ENCODE results near the gene DHRSX. TPM values are rescaled to one million over a fixed set of nuclear protein-coding genes. Genes with fewer than 3 reads are reported as not detected.
"Not testable (repeated sequence)": the region's sequence is repeated elsewhere in the genome, so short reads cannot be mapped to it uniquely, and the experiment has no call there.

Gene DHRSX
- total RNA-seq, 1 donor from 2014 or later, result 29.9 TPM

DNA sequence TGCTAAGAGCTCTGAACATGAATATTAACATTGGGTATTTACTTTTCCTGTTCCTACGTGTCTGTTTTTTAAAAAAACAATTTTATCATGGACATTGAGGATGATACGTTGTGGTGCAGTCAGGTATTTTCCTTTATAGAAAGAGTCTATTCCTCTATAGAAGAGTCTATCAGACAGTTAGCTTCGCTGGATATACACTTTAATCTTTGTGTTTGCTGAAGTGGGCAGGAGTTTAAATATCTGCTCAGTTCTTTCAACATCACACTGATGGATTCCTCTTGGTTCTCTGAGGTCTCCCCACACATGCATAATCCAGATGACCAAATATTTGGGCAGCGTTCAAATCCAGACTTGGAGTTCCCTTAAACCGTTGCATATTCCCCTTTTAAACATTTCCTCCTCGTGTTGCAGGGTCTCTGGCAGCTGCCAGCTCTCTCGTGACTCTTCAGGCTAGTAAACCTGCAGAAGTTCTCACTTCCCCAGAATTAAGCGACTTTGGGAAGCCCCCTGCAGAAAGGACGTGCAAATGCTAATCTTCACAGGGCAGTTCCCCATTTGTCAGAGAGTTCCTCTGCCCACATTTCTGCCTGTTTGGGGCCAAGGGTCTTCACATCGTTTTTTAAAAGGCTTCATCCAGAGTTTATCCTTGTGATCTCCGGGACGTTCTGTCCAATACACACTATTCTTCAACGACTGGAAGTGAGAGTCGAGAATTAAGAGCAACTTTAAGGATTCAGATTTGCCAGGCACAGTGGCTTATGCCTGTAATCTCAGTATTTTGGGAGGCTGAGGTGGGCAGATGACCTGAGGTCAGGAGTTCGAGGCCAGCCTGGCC lies 20.5 kb upstream of the DHRSX start:
- ATAC-seq (ENCODE audit: poor library complexity) (peak; percentile 73), DNase-seq (no peak)
- intact Hi-C loops (cut with DNase I), result no loop called here

DNA sequence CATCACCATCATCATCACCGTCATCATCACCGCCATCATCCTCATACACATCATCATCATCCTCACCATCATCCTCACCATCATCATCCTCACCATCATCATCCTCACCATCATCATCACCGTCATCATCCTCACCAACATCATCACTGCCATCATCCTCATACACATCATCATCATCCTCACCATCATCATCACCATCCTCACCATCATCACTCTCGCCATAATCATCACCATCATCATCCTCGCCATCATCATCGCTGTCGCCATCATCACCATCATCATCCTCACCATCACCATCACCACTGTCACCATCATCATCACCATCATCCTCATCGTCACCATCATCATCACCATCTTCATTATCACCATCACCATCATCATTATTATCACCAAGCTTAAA lies 19.8 kb upstream of the DHRSX start:
- DNase-seq (no peak), ATAC-seq (ENCODE audit: poor library complexity) (no peak)
- intact Hi-C loops (cut with DNase I), result no loop called here

DNA sequence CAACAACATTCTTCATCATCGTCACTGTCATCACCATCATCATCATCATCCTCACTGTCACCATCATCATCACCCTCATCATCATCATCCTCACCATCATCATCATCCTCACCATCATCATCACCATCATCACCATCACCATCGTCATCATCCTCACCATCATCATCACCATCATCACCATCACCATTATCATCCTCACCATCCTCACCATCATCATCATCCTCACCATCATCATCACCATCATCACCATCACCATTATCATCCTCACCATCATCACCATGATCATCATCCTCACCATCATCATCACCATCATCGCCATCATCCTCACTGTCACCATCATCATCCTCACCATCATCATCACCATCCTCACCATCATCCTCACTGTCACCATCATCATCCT lies 18.9 kb upstream of the DHRSX start:
- DNase-seq; ATAC-seq (ENCODE audit: poor library complexity); intact Hi-C loops (cut with DNase I): not testable (repeated sequence)

DNA sequence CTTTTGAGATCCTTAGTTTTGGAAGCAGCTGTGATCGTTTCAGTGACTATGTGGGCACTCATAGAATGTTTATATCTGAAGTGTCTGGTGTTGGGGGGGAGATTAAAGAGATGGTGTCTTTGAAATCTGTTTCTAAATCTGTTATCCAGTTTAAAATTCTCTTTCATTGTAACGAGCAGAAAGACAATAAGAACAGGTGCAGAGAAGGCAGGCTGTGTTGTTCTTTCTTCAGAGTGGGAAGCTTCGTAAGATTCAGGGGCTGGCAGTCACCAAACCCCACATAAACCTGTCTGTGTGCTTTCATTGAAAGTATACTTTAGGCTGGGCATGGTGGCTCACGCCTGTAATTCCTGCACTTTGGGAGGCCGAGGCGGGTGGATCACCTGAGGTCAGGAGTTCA lies 16.3 kb upstream of the DHRSX start:
- ATAC-seq (ENCODE audit: poor library complexity) (no peak), DNase-seq (no peak)
- intact Hi-C loops (cut with DNase I), result no loop called here

DNA sequence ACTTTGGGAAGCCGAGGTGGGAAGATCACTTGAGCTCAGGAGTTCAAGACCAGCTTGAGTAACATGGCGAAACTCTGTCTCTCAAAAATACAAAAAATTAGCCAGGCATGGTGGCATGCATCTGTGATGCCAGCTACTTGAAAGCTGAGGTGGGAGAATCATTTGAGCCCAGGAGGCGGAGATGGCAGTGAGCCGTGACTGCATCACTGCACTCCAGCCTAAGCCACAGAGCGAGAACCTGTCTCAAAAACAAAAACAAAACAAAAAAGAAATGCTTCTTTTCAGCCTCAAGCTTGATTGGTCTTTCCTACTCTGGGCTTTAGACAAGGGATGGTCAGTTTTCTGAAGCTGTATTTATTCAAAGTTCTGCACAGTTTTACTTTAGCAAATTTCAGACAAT lies 15.8 kb upstream of the DHRSX start:
- ATAC-seq (ENCODE audit: poor library complexity) (no peak), DNase-seq (no peak)
- intact Hi-C loops (cut with DNase I), result no loop called here

DNA sequence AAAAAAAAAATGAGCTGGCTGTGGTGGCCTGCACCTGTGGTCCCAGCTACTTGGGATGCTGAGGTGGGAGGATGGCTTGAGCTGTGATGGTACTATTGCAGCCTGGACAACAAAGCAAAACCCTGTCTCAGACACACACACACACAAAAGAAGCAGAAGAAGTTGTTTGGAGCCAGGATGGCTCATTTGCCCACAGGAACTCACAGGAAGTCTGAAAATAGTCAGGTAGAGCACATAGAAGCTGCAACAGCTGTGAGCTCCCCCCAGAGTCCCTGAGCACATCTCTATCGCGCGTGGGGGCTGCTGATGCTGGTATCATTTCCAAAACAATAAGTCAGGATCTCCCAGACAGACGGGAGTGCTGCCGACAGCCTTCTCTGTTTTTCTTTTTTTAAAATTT lies 13.4 kb upstream of the DHRSX start:
- no peak for DNase-seq
- no peak for ATAC-seq (ENCODE audit: poor library complexity)
- intact Hi-C loops (cut with DNase I), result no loop called here

DNA sequence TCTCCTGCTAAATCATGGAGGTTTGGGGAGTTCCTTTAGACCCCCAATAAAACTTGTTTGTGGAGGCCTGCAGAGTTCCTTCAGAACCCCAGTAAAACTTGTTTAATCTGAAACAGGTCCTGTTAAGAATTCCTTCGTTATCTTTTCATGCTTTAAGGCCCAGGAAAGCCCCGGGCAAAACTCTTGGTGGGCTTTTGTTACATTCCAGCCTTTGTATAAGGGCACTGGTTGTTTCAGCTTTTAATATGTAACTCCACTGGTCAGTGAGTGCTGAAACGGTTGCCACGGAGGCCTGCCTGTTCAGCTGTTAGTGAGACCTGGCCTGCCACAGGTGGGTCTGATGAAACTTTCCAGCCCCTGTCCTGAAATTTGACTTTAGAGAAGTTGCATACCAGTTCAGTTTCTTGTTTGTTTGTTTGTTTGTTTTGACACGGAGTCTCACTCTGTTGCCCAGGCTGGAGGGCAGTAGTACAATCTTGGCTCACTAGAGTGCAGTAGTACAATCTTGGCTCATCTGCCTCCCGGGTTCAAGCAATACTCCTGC lies 12.4 kb upstream of the DHRSX start:
- DNase-seq, result no peak
- intact Hi-C loops (cut with DNase I), result no loop called here
- no peak for ATAC-seq (ENCODE audit: poor library complexity)

DNA sequence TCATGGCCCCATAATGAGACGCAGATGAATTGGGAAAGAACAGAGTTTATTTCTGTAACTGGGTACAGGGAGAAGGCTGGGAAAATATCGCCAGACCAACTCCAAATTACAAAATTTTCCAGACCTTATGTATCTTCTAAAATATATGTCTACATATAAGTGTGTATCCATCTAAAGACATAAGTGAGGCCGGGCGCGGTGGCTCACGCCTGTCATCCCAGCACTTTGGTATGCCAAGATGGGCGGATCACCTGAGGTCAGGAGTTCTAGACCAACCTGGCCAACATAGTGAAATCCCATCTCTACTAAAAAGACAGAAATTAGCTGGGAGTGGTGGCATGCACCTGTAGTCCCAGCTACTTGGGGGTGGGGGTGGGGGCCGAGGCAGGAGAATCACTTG lies 11.7 kb upstream of the DHRSX start:
- intact Hi-C loops (cut with DNase I), result no loop called here
- ATAC-seq (ENCODE audit: poor library complexity) (no peak), DNase-seq (no peak)

DNA sequence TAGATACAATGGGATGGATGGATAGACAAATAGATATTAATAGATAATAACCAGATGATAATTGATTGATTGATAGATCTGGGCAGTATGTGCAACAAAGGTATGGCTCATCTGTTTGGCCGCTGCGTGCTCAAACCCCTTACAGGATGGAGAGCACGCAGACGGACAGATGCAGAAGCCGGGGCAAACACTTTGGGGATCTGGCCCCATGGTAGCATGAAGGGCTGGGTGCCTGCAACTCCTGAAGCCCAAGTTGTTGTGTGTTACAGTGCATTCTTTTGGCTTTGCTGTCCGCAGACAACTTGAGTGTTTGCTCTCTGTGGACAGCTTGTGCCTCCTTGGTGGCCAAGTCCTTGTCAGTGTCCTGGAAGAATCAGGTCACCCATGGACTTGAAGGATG lies 10.6 kb upstream of the DHRSX start:
- no peak for ATAC-seq (ENCODE audit: poor library complexity)
- no peak for DNase-seq
- intact Hi-C loops (cut with DNase I), result no loop called here

DNA sequence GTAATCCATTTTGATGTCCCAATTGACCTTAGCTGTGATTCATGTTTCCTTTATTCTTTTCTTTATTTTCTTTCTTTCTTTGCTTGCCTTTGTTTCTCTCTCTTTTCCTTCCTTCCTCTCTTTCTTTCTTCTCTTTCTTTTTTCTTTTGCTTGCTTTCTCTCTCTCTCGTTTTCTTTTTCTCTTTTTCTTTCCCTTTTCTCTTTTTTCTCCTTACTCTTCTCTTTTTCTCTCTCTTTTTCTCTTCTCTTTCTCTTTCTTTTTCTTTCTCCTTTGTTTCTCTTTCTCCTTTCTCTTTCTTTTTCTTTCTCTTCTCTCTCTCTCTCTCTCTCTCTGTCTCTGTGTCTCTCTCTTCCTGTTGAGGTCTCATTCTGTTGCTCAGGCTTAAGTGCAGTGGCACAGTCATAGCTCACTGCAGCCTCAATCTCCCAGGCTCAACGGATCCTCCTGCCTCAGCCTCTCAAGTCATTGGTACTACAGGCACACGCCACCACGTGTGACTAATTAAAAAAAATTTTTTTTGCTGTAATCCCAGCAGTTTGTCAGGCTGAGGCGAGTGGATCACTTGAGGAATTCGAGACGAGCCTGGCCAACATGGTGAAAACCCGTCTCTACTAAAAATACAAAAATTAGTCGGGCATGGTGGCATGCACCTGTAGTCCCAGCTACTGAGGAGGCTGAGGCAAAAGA lies 8.0 kb upstream of the DHRSX start:
- DNase-seq (no peak), ATAC-seq (ENCODE audit: poor library complexity) (no peak)
- intact Hi-C loops (cut with DNase I), result no loop called here

DNA sequence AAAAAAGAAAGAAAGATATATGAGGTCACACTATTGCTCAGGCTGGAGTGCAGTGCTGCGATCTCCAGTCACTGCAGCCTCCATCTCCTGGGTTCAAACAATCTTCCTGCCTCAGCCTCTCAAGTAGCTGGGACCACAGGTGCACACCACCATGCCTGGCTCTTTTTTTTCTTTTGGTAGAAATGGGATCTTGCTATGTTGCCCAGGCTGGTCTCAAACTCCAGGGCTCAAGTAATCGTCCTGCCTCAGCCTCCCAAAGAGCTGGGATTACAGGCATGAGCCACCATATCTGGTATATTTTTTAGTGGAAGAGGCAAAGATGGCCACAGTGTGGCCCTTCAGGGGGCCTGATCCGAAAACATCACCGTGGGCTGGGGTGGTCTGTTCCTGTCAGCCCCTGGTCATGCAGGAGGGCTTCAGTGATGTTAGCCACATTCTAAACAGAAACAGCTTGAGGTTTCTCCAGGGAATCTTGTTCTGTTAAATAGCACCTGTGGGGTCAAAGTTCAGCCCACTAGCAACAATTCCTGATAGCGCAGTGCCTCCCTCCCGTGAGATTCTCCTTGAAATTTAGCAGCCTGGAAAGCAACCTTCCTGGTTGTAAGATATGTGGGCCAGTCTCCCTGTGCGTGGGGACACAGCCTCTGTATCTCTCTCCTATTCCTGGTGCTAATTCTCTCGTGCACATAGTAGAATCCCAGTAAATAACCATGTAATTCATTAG lies 7.3 kb upstream of the DHRSX start:
- DNase-seq, result no peak
- no peak for ATAC-seq (ENCODE audit: poor library complexity)
- intact Hi-C loops (cut with DNase I), result no loop called here

DNA sequence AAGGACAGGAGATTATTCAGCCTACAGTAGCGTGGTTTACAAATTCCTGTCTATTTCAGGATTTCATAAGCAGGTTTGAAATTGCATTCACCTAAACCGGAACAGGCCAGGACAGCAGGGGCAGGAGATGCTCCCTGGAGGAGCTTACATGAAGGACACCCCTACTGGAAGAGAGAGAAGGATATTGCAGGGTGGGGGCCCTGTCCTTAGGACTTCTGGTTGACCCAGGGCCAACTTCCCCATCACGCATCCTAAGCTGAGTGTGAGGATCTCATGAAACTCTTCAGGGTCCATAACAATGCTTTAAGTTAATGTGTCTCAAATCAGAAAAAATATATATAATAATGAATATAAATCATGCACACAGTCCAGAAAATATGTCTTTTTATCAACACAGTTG lies 6.4 kb upstream of the DHRSX start:
- DNase-seq (no peak), ATAC-seq (ENCODE audit: poor library complexity) (no peak)
- intact Hi-C loops (cut with DNase I), result no loop called here

DNA sequence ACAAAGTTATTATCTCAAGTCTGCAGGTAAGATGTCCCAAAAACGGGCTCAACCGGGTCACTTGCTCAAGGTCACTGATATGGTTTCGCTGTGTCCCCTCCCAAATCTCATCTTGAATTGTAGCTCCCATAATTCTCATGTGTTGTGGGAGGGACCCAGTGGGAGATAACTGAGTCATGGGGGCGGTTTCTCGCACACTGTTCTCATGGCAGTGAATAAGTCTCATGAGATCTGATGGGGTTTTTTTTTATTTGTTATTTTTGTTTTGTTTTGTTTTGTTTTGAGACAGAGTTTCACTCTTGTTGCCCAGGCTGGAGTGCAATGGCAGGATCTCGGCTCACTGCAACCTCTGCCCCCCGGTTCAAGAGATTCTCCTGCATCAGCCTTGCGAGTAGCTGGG lies 4.6 kb upstream of the DHRSX start:
- ATAC-seq (ENCODE audit: poor library complexity); DNase-seq; intact Hi-C loops (cut with DNase I): not testable (repeated sequence)

DNA sequence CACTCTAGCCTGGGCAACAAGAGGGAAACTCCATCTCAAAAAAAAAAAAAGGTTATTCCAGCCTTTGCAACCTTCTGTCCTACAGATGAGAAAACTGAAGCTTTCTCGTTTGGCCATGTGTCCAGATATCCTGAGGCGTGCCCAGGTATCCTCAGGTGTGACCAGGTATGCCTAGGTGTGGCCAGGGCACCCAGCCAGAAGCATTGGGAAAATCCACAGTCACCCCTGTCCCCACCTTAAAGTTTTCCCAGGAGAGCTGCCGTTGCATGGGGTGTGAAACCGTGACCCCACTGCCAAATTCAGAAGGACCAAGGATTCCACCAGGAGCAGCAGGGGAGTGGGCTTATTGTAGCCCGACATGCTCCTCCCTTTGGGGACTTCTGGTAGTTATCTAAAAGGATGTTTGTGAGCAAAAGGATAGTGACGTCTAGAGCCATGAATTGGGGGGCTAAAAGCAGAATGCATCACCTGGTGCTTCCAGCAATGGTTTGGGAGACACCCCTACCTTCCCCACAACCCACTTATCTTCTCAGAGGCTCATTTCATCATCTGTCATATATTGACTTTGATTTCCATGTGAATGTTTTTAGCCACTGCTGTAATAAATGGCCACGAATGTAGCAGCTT lies 4.0 kb upstream of the DHRSX start:
- intact Hi-C loops (cut with DNase I), result no loop called here
- ATAC-seq (ENCODE audit: poor library complexity) (no peak), DNase-seq (no peak)

DNA sequence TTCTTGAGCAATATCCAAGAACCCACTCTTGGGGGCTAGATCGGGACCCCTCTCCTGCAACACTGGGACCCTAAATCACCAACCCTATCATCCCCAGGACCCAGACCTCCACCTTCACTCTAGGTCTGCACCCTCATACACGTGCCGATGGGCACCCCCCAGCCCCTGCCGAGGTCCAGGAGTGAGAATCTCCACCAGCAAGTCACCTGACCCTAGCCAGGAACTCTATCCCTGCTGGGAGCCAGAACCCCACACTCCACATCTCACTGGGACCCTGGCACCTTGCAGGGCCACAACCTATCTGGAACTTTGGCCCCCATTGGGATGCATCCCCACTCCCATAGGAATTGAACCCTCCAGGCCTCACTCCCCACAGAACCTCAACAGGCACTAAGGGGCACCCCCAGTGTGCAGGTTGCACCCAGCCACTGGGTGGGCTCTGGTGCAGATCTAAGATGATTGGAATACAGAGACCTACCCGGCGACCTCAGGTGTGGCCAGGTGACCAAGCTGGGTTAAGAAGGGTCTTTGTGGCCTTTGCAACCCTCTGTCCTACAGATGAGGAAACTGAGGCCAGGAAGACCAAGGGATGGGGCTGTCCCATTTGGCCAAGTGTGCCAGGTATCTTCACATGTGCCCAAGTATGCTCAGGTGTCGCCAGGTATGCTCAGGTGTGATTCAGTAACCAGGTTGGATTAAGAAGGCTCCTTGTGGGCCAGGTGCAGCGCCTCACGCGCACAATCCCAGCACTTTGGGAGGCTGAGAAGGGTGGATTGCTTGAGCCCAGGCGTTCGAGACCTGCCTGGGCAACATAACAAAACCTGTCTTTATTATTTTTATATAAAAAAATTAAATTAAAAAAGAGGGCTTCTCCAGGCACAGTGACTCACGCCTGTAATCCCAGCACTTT lies 3.1 kb upstream of the DHRSX start:
- intact Hi-C loops (cut with DNase I), result no loop called here
- no peak for ATAC-seq (ENCODE audit: poor library complexity)

DNA sequence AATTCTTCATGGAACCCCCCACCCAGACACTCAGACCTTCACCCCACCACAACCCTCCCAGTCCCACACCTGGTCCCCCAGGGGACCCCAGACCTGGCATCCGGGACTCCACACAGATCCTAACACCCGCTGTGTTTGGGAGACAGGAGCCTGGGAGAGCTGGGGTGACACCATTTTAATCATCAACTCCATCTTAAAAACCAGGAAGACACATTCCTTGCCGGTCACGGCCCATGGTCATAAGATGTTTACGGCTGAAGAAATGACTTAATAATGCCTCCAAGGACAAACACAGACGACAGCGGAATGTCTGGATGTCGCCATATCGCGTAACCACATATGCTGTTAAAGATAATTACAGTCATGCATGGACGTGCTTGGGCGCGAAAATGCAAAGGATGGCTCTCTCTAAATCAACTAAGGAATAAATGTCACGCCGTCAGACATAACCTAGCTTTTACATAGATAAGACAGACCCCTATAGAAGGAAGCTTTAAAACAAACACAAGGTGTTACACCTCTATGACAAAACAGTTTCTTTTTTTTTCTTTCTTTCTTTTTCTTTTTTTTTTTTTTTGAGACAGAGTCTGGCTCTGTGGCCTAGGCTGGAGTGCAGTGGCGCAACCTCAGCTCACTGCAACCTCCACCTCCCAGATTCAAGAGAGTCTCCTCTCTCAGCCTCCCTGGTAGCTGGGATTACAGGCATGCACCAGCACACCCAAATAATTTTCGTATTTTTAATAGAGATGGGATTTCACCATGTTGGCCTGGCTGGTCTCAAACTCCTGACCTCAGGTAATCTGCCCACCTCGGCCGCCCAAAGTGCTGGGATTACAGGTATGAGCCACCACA lies 2.1 kb upstream of the DHRSX start:
- intact Hi-C loops (cut with DNase I), result no loop called here
- DNase-seq (no peak), ATAC-seq (ENCODE audit: poor library complexity) (no peak)

More for the DNA sequence above, 3.1 kb upstream of the DHRSX start:
- no peak for DNase-seq

DNA sequence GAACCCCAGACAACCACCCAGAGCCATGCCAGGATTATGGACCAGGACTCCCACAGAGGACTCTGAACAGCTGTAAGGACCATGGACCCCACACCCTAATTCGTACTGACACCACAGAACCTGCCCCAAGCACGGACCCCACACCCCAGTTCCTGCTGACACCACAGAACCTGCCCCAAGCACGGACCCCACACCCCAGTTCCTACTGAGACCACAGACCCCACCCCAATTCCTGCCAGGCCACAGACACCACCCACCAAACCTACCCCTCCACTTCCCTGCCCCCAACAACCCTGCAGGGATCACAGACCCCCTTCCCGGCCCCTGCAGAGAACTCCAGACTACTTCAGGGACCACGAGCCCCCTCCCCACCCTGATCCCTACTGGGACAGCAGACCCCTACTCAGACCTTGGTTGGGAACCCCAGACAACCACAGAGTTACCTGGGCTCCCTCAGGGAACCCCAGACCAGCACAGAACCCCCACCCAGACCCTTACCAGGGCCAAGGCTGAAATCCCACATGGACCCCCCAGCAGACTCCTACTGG lies 1.4 kb upstream of the DHRSX start:
- no peak for DNase-seq
- no peak for ATAC-seq (ENCODE audit: poor library complexity)
- intact Hi-C loops (cut with DNase I), result no loop called here

Data from Right ventricle myocardium superior (tissue), 1 donor.